IgD-negative memory B cell (primary cell): ENCODE measurements around the gene SRPX2. TPM values are rescaled to one million over a fixed set of nuclear protein-coding genes. Genes with fewer than 3 reads are reported as not detected.
A peak's percentile ranks its signal among the peaks of the same experiment; 100 is the strongest.

ENCODE experiments used
- H3K27ac Mint-ChIP-seq, 3 donors: one replicate each; pipeline ENCODE4 v1.8.0; 2020 to 2022; ENCODE audit warnings: mild to moderate bottlenecking in 3 of 3, mixed read lengths in 3 of 3, moderate library complexity in 1 of 3
- H3K27me3 Mint-ChIP-seq: one replicate; pipeline ENCODE4 v1.8.0; 2021; ENCODE audit warnings: mixed read lengths
- H3K36me3 Mint-ChIP-seq: one replicate; pipeline ENCODE4 v1.8.0; 2020; ENCODE audit warnings: mild to moderate bottlenecking, mixed read lengths
- H3K4me1 Mint-ChIP-seq, 3 donors: one replicate each; pipeline ENCODE4 v1.8.0; 2020 to 2022; ENCODE audit warnings: mixed read lengths in 3 of 3, mild to moderate bottlenecking in 1 of 3
- H3K4me3 Mint-ChIP-seq, 4 donors: one replicate each; pipeline ENCODE4 v1.8.0; 2020 to 2022; ENCODE audit warnings: mild to moderate bottlenecking in 4 of 4, mixed read lengths in 4 of 4, moderate library complexity in 3 of 4
- H3K9me3 Mint-ChIP-seq, 3 donors: one replicate each; pipeline ENCODE4 v1.8.0; 2020 to 2021; ENCODE audit warnings: mixed read lengths in 3 of 3, mild to moderate bottlenecking in 1 of 3
- polyA plus RNA-seq: library from polyadenylated mRNA; unstranded; fragments of 300-500 nt; fragmentation: Illumina TruSeq; gene quantifications from one replicate; pipeline ENCODE4 v1.2.3, GENCODE V29; 2021

The SRPX2 gene, protein sequence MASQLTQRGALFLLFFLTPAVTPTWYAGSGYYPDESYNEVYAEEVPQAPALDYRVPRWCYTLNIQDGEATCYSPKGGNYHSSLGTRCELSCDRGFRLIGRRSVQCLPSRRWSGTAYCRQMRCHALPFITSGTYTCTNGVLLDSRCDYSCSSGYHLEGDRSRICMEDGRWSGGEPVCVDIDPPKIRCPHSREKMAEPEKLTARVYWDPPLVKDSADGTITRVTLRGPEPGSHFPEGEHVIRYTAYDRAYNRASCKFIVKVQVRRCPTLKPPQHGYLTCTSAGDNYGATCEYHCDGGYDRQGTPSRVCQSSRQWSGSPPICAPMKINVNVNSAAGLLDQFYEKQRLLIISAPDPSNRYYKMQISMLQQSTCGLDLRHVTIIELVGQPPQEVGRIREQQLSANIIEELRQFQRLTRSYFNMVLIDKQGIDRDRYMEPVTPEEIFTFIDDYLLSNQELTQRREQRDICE
- not detected for polyA plus RNA-seq

DNA sequence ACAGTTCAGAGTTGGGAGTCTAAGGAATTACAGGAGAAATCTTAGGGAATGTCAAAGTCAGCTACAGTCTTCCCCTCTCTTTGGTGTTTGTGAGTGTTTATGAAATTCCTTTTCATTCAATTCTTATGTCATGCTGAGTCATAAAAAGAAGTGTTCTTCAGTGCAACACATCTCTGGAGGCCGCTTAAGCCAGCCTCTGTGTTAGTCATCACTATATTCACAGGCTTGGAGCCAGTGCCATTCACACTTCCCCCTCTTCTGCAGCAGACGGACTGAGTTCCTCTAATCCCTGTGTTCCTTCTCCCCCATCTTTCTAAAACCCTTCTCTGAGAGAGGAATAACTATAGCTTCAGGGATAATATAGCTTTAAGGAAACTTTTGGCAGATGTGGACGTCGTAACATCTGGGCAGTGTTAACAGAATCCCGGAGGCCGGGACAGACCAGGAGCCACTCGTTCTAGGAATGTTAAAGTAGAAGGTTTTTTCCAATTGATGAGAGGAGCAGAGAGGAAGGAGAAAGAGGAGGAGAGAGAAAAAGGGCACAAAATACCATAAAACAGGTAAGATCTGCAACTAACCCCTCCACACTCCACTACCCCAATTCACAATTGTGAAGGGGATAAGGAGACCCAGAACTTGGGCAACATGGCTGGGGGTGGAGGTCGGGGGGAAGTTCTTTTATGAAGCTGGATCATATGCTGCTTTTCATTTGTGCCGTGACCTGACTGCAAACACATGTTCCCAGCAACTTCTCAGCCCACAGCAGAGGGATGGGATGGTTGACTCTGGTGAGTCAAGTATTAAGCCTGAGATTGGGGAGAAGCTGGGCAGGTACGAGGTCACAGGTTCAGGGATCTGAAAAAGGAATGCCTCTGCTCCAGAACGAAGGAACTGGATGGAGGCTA is at the start of gene SRPX2:
Gene SRPX2 (plus strand): TSS at position 244 of the 905 bp plus-strand sequence. CDS start 2,124 bp downstream, outside the sequence.
- H3K27ac Mint-ChIP-seq: no peak within 1 kb of the TSS
- H3K9me3 Mint-ChIP-seq: no peaks in the 10 kb centered on the region
- H3K4me1 Mint-ChIP-seq: peaks cover 0 to 4% (median 4%) of the 10 kb centered on the region in 3 donors
- peaks cover 34% of the 10 kb centered on the region for H3K27me3 Mint-ChIP-seq
- no peak within 1 kb of the TSS for H3K4me3 Mint-ChIP-seq
- H3K36me3 Mint-ChIP-seq: no peaks in the 10 kb centered on the region

DNA sequence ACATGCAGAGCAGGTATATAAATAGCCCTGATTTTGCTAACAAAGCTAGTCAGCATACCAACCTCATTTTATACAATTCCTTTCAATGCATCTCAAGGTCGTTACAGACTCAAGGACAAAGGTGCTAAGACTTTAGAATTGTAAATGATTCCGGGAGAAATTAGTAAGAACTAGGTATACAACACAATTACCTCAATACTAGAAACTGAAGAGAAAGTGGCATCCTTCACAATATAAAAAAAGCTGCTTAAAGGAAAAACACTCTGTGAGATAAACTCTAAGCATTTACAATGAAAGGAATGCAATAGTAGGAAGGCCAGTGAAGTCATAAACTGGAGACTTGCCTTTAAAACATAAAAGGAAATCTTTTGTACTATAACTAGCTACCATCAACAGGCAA is 47.4 kb upstream of the SRPX2 start:
- H3K4me1 Mint-ChIP-seq: peaks cover 0 to 7% (median 3%) of the 10 kb centered on the region in 3 donors
- no peaks in the 10 kb centered on the region for H3K9me3 Mint-ChIP-seq
- H3K27me3 Mint-ChIP-seq: peaks cover 5% of the 10 kb centered on the region
- no peaks in the 10 kb centered on the region for H3K36me3 Mint-ChIP-seq
- H3K27ac Mint-ChIP-seq: no peak overlapping the region
- no peak overlapping the region for H3K4me3 Mint-ChIP-seq

DNA sequence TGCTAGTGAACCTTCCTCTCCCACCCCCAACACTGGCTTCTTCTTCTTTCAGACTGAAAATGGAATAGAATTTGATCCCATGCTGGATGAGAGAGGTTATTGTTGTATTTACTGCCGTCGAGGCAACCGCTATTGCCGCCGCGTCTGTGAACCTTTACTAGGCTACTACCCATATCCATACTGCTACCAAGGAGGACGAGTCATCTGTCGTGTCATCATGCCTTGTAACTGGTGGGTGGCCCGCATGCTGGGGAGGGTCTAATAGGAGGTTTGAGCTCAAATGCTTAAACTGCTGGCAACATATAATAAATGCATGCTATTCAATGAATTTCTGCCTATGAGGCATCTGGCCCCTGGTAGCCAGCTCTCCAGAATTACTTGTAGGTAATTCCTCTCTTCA is 44.5 kb upstream of the SRPX2 start:
- no peak overlapping the region for H3K4me3 Mint-ChIP-seq
- peaks cover 10% of the 10 kb centered on the region for H3K27me3 Mint-ChIP-seq
- H3K36me3 Mint-ChIP-seq: no peaks in the 10 kb centered on the region
- H3K9me3 Mint-ChIP-seq: peaks cover 0 to 2% (median 0%) of the 10 kb centered on the region in 3 donors
- H3K27ac Mint-ChIP-seq: no peak overlapping the region
- peaks cover 0 to 7% (median 3%) of the 10 kb centered on the region in 3 donors for H3K4me1 Mint-ChIP-seq

DNA sequence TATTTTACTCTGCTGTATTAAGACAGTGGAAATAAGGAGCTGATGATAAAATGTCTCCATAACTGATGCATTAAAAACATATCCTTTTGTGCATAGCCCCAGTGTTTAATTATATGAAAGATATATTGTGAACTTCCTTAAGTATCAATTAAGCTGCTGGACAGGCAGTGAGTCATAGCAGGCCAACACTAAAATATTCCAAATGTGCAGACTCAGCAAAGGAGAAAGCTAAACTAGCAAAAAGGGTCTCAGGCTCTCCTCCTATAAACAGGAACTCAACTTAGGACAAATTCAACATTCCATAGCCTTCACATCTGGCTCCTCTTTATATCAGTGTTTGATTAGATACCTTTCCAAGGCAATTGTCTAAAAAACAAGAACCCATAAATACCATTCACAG is 43.7 kb upstream of the SRPX2 start:
- H3K4me3 Mint-ChIP-seq: no peak overlapping the region
- no peaks in the 10 kb centered on the region for H3K36me3 Mint-ChIP-seq
- H3K27me3 Mint-ChIP-seq: peaks cover 8% of the 10 kb centered on the region
- H3K27ac Mint-ChIP-seq: no peak overlapping the region
- H3K4me1 Mint-ChIP-seq: peaks cover 0 to 7% (median 3%) of the 10 kb centered on the region in 3 donors
- H3K9me3 Mint-ChIP-seq: peaks cover 0 to 2% (median 0%) of the 10 kb centered on the region in 3 donors

DNA sequence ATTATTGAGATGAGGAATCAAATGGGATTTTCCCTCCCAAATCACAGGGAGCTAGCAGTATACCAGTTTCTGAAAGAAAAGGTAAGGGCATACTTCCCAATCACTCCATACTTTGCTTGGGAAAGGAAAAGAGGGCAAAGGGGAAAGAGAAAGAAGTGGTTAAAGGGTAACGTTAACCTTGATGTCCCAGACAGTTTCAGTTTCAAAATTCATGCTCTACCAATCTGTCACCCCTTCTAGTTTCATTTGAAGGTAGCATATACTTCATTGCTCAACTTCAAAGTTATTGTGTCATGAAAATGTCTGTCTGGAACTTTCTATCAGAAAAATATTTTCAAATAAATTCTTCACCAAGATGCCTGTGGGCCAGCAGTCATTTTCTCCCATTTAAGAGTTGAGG is 43.2 kb upstream of the SRPX2 start:
- H3K36me3 Mint-ChIP-seq: no peaks in the 10 kb centered on the region
- peaks cover 0 to 2% (median 0%) of the 10 kb centered on the region in 3 donors for H3K9me3 Mint-ChIP-seq
- peaks cover 0 to 7% (median 3%) of the 10 kb centered on the region in 3 donors for H3K4me1 Mint-ChIP-seq
- no peak overlapping the region for H3K27ac Mint-ChIP-seq
- H3K27me3 Mint-ChIP-seq: peaks cover 5% of the 10 kb centered on the region
- no peak overlapping the region for H3K4me3 Mint-ChIP-seq

DNA sequence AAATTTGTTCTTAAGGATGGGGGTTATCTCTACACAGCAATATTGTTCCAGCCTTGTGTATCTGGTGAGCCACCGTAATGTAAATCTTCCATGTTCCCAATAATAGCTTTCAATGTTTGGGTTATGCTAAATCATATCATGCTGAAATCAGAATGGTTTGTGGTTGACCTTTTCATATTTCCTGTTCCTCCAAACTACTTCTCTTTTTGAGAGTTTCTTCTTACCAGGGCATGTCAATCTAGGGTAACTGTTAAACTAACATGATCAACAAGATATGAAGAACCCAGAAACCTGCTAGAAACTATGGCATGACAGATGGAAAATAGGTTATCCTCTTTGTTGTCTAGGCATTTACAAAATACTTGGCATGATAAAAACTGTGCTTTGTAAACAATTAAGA is 37.2 kb upstream of the SRPX2 start:
- no peak overlapping the region for H3K27ac Mint-ChIP-seq
- peaks cover 6 to 12% (median 7%) of the 10 kb centered on the region in 3 donors for H3K4me1 Mint-ChIP-seq
- H3K9me3 Mint-ChIP-seq: peaks cover 0 to 2% (median 0%) of the 10 kb centered on the region in 3 donors
- H3K4me3 Mint-ChIP-seq: peak overlapping the region in 1 of 4 donors; percentile 43
- H3K27me3 Mint-ChIP-seq: peaks cover 15% of the 10 kb centered on the region
- no peaks in the 10 kb centered on the region for H3K36me3 Mint-ChIP-seq

DNA sequence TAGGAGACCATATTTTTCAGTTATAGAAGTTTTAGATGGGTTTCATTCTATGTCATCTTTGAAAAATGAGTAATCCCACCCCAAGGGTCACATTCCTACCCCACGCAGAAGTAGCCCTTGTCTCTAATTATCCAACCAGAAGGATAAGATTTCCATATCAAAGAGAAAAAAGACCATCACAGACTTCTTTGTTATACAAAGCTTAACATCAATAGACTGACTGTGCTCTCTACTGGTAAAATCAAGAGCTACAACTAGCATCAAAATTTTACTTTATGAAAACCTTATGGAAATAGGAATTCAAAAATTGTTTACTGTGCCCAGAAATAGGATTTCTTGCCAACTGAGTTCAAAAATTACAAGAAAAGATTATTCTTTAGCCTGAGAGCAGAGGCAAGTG is 34.4 kb upstream of the SRPX2 start:
- peaks cover 22% of the 10 kb centered on the region for H3K27me3 Mint-ChIP-seq
- H3K4me3 Mint-ChIP-seq: no peak overlapping the region
- H3K36me3 Mint-ChIP-seq: no peaks in the 10 kb centered on the region
- H3K27ac Mint-ChIP-seq: no peak overlapping the region
- no peaks in the 10 kb centered on the region for H3K9me3 Mint-ChIP-seq
- peaks cover 6 to 12% (median 7%) of the 10 kb centered on the region in 3 donors for H3K4me1 Mint-ChIP-seq

DNA sequence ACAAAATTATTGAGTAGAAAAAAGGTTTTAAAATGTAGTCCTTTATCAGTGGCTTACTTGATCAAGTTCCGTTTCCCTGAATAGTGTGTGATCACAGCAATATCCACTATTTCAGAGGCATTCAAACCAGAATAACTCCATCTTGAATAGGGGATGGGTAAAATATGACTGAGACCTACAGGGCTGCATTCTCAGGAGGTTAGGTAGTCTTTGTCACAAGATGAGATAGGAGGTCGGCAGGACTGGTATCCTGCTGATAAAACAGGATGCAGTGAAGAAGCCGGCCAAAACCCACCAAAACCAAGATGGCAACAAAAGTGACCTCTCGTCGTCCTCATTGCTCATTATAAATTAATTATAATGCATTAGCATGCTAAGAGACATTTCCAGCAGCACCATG is 32.0 kb upstream of the SRPX2 start:
- Mint-ChIP-seq H3K4me1 (peaks cover under 1 to 2% (median under 1%) of the 10 kb centered on the region in 3 donors), H3K27me3 (peaks cover 24% of the 10 kb centered on the region), H3K9me3 (no peaks in the 10 kb centered on the region), H3K4me3 (no peak overlapping the region), H3K27ac (no peak overlapping the region), H3K36me3 (no peaks in the 10 kb centered on the region)

DNA sequence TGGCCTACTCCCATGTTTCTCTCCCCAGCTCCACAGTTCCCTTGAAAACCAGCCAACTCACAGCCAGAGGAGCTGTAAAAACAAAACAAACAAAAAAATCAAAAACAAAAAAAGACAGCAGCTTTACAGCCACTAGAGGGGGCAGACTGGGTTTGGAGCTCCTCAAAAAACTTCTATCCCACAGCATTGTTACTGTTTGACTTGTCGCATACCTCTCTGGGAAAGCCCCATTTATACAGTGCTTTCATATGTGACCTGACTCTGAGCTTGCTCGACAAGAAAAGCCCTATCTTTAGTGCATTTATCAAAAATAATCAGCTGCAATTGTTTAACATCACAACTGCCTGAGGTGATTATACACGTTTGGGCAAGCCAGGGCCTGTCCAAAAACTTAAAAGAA is 29.0 kb upstream of the SRPX2 start:
- Mint-ChIP-seq H3K27ac (no peak overlapping the region), H3K9me3 (no peaks in the 10 kb centered on the region), H3K36me3 (no peaks in the 10 kb centered on the region), H3K4me1 (no peaks in the 10 kb centered on the region), H3K27me3 (peaks cover 30% of the 10 kb centered on the region), H3K4me3 (no peak overlapping the region)

DNA sequence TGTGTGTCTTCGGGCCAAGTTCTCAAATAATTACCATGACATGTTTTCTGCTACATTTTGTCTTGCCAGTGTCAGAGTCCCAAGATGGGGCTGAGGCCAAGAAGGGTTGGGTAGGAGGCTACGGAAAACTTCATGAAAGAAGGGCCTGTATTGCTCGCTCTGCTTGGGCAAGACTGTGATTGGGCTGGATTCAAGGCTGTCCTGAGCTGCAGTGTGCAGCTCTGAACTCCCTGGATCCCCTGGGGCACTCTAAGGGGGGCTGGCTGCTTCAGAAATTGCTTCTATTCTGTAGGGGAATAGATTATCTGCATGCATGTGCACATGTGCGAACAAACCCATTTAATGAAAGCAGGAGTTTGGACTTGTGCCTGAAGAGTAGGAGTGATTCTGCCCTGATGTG is 21.0 kb upstream of the SRPX2 start:
- Mint-ChIP-seq H3K36me3 (no peaks in the 10 kb centered on the region), H3K27ac (no peak overlapping the region), H3K27me3 (peaks cover 8% of the 10 kb centered on the region), H3K4me3 (no peak overlapping the region), H3K9me3 (peaks cover 0 to 2% (median 0%) of the 10 kb centered on the region in 3 donors), H3K4me1 (peaks cover 12 to 16% (median 14%) of the 10 kb centered on the region in 3 donors)

DNA sequence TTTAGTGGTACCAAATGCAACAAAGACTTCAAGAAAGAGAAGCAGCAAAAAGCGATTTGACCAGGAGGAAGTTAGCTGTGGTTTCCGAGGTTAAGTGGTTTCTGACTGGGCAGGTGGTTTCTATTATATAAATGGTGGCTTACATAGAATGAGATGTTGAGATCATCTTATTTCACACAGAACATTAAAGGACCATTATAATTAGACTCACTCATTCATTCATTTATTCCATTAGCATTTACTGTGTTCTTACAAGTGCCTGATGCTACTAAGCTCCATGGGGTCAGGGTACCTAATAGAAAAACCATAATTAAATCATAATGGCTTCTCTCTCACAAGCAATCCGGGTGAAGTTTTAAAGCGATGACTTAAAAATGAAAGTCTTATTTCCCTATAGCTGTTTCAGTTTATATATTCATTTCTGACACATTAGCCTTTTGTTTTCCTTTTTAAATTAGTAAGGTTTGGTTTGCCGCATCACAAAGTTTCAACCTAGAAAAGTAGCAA is 18.0 kb upstream of the SRPX2 start:
- Mint-ChIP-seq H3K4me1 (peaks cover 12 to 16% (median 14%) of the 10 kb centered on the region in 3 donors), H3K4me3 (peak overlapping the region in 3 of 4 donors; percentile 35 to 84 (median 45)), H3K9me3 (peaks cover 0 to 2% (median 0%) of the 10 kb centered on the region in 3 donors), H3K36me3 (peaks cover 3% of the 10 kb centered on the region), H3K27ac (peak overlapping the region in 1 of 3 donors; percentile 13), H3K27me3 (peaks cover 6% of the 10 kb centered on the region)

DNA sequence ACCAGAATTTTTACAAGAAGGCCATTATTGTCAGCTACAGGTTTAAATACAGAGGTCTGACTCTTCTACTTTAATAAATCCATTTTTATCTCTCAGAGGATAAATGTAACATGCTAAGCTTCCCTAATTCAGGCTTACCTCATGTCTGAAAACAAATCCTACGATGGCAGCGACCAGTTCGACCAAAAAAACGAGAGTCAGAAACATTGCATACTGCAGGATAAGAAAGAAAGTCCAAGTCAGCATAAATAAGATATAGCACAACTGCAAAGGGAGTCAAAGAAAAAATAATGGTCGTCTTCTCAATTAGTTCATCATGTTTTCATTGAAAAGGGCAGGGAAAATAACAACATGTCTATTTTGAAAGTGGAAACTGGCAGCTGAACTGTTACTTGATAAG is 9.0 kb upstream of the SRPX2 start:
- Mint-ChIP-seq H3K36me3 (no peaks in the 10 kb centered on the region), H3K27ac (no peak overlapping the region), H3K4me3 (no peak overlapping the region), H3K4me1 (peaks cover 0 to 8% (median 3%) of the 10 kb centered on the region in 3 donors), H3K27me3 (peaks cover 23% of the 10 kb centered on the region), H3K9me3 (peaks cover 0 to 3% (median 0%) of the 10 kb centered on the region in 3 donors)

DNA sequence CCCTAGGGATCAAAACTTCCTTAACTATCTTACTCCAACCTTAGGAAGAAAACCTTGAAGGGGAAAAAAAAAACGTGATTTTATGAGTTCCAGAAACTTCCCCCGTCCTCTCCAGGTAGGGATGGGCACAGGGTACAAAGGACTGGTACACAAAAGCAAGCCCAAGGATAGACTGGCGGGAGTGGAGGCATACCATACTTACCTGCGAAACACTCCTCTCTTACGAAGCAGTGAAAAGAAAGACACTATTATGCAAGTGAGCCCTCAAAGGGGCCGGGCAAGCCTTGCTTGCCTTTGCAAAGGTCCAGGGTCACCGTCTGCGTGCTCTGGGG is 8.0 kb upstream of the SRPX2 start:
- H3K9me3 Mint-ChIP-seq: peaks cover 0 to 3% (median 0%) of the 10 kb centered on the region in 3 donors
- peaks cover 23% of the 10 kb centered on the region for H3K27me3 Mint-ChIP-seq
- peaks cover 0 to 8% (median 3%) of the 10 kb centered on the region in 3 donors for H3K4me1 Mint-ChIP-seq
- no peak overlapping the region for H3K27ac Mint-ChIP-seq
- H3K36me3 Mint-ChIP-seq: no peaks in the 10 kb centered on the region
- H3K4me3 Mint-ChIP-seq: peak overlapping the region in 1 of 4 donors; percentile 92

DNA sequence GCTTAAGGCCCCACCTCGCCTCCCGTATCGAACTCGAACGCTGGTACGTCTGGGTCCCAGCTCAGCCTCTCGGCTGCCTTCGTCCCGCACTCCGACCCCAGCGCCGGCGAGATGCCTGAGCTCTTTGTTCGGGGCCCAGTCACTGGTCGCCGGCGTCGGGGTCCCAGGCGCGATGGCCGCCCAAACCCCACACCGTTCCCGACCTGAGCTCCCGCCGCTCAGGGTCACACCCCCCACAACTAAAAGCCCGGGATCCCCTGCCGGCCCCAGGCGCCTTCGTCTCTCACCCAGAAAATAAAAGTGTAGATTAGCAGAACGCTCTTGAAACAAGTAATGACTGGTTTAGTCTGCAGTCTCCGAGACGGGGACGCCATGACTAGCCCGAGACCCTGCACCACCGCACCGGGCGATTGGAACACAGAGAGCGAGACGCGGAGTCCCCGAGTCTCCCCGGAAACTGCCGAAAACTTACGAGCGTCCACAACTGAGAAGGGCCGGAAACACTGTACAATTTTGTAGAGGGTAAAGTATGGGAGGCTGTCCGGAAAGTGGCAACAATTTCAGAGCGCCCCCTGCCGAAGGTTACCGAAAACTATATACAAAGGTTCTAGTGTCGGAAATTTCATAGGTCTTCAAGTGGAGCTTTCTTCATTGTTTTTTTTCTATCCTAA is 7.5 kb upstream of the SRPX2 start, which contains the start of gene TSPAN6:
Gene TSPAN6 (minus strand): TSS at position 486 of the 671 bp plus-strand sequence. CDS start 112 bp downstream, at position 374.
- Mint-ChIP-seq H3K4me1 (peaks cover 0 to 8% (median 3%) of the 10 kb centered on the region in 3 donors), H3K4me3 (peak within 1 kb of the TSS; percentile 72 to 92 (median 84)), H3K9me3 (peaks cover 0 to 3% (median 0%) of the 10 kb centered on the region in 3 donors), H3K27ac (no peak within 1 kb of the TSS), H3K27me3 (peaks cover 24% of the 10 kb centered on the region), H3K36me3 (no peaks in the 10 kb centered on the region)
